PC-3 (cell line): ENCODE data around the gene SOBP. TPM values are rescaled to one million over a fixed set of nuclear protein-coding genes. Genes with fewer than 3 reads are reported as not detected.

Experiments used
- ATAC-seq: fragments of 200-7000 bp; cut with Tn5 transposase; 2 replicates; pipeline ENCODE4 v1.9.1; 2020; ENCODE audit warnings: mild to moderate bottlenecking, moderate library complexity
- BruUV-seq: library from RNA; stranded (reverse); fragments of 400-500 nt; replicated peaks from 2 replicates; lab custom pipeline; 2021; lab: Mats Ljungman, UMichigan
- CTCF ChIA-PET: fragments of 300-600 bp; sonication (Branson Sonifier 250); formaldehyde crosslinking; loops from one replicate; lab custom pipeline; 2022; ENCODE audit warnings: antibody characterized with exemption; lab: Charles Lee
- POLR2A ChIA-PET: fragments of 300-600 bp; sonication (Branson Sonifier 250); formaldehyde crosslinking; loops from one replicate; lab custom pipeline; 2022; ENCODE audit warnings: antibody characterized with exemption; ENCODE audit not compliant: unreplicated experiment; lab: Charles Lee
- DNase-seq: peaks from one replicate; pipeline ENCODE4 v3.0.0-alpha.2; 2015
- H2AFZ ChIP-seq: fragments of 300-600 bp; sonication (generic); 2 replicates; pipeline ENCODE4 v1.6.0; 2016; ENCODE audit warnings: antibody characterized with exemption, low read length
- H3F3A ChIP-seq: fragments of 300-600 bp; sonication (generic); one replicate; pipeline ENCODE4 v1.6.0; 2017; ENCODE audit warnings: antibody characterized with exemption, low read length, control low read depth, mild to moderate bottlenecking; ENCODE audit not compliant: unreplicated experiment
- H3K27ac ChIP-seq: fragments of 300-600 bp; sonication (generic); 2 replicates; pipeline ENCODE4 v1.5.1; 2016; ENCODE audit warnings: mild to moderate bottlenecking, low read length
- H3K27me3 ChIP-seq: fragments of 300-600 bp; sonication (generic); 2 replicates; pipeline ENCODE4 v1.6.1; 2016; ENCODE audit warnings: low read length, mixed read lengths
- H3K36me3 ChIP-seq: fragments of 300-600 bp; sonication (generic); 2 replicates; pipeline ENCODE4 v1.6.1; 2016; ENCODE audit warnings: low read depth, mixed run types, low read length, mixed read lengths
- H3K4me1 ChIP-seq: fragments of 300-600 bp; sonication (generic); 2 replicates; pipeline ENCODE4 v1.5.1; 2016; ENCODE audit warnings: low read length; ENCODE audit not compliant: insufficient read depth
- H3K4me2 ChIP-seq: fragments of 300-600 bp; sonication (generic); 2 replicates; pipeline ENCODE4 v1.6.0; 2016; ENCODE audit warnings: low read length
- H3K4me3 ChIP-seq: fragments of 300-600 bp; sonication (generic); 2 replicates; pipeline ENCODE4 v1.5.1; 2016; ENCODE audit warnings: mild to moderate bottlenecking, low read length, mixed read lengths
- H3K79me2 ChIP-seq: fragments of 300-600 bp; sonication (generic); 2 replicates; pipeline ENCODE4 v1.6.1; 2017; ENCODE audit warnings: low read length, mixed read lengths
- H3K9ac ChIP-seq: fragments of 300-600 bp; sonication (generic); 2 replicates; pipeline ENCODE4 v1.6.0; 2016; ENCODE audit warnings: mild to moderate bottlenecking, low read length
- H3K9me2 ChIP-seq: fragments of 300-600 bp; sonication (generic); replicated peaks from 2 replicates; pipeline ENCODE4 v1.6.1; 2016; ENCODE audit warnings: mixed run types, low read length, mixed read lengths
- H3K9me3 ChIP-seq: fragments of 300-600 bp; sonication (generic); 2 replicates; pipeline ENCODE4 v1.6.1; 2016; ENCODE audit warnings: low read length, mixed read lengths
- H4K20me1 ChIP-seq: fragments of 300-600 bp; sonication (generic); 2 replicates; pipeline ENCODE4 v1.6.1; 2016; ENCODE audit warnings: low read length, mixed read lengths
- CTCF ChIP-seq: fragments of 300-600 bp; sonication (generic); conservative IDR thresholded peaks from 2 replicates; pipeline ENCODE4 v1.5.1; 2017; ENCODE audit warnings: antibody characterized with exemption, low read depth, mild to moderate bottlenecking, low read length
- EZH2 ChIP-seq: fragments of 300-600 bp; sonication (generic); IDR thresholded peaks from one replicate; pipeline ENCODE4 v1.6.1; 2017; ENCODE audit warnings: antibody characterized with exemption, mild to moderate bottlenecking, low read length; ENCODE audit not compliant: unreplicated experiment
- EZH2phosphoT487 ChIP-seq: fragments of 300-600 bp; sonication (generic); IDR thresholded peaks from 2 replicates; pipeline ENCODE4 v1.6.1; 2018; ENCODE audit warnings: mild to moderate bottlenecking, antibody characterized with exemption, low read length, borderline replicate concordance
- intact Hi-C: fragments of 100-400 bp; cut with micrococcal nuclease; formaldehyde crosslinking; loops from 2 replicates; pipeline ENCODE4 v1.9.0; 2023
- total RNA-seq: library from RNA; depleted of rRNA; stranded (reverse); fragments of >200 nt; gene quantifications from 2 replicates; pipeline ENCODE4 v1.2.3, GENCODE V29; 2014

Gene SOBP
- total RNA-seq, 1 experiment from 2014 or later, result 0.15 TPM

DNA sequence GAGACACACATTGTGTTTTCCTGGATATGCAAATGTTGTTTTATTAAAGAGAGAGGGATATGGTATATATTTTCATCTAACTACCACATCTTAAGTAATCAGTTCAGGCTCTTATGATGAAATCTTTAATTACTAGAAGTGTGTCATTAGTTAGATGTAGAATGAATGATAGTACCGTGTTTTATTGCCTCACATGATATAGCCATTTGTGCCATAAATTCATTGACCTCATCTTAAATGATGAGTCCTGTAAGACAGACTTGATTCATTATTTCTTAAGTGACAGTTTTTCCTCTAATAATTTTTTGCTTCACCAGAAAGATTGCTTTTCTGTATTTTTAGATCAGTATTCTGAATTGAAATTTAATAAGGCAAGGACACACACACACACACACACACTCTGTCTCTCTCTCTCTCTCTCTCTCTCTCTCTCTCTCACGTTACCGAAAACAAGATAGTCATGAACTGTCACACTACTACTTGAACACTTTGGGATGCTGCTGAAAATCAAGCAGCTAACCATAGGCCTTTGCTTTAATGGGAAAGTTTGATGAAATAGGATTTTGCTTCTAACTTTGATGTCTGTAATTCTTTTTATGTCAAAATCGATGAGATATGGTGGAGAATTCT lies 140.5 kb downstream of the SOBP start:
- BruUV-seq, result no TSS peak
- CTCF ChIA-PET, result no interaction called here

DNA sequence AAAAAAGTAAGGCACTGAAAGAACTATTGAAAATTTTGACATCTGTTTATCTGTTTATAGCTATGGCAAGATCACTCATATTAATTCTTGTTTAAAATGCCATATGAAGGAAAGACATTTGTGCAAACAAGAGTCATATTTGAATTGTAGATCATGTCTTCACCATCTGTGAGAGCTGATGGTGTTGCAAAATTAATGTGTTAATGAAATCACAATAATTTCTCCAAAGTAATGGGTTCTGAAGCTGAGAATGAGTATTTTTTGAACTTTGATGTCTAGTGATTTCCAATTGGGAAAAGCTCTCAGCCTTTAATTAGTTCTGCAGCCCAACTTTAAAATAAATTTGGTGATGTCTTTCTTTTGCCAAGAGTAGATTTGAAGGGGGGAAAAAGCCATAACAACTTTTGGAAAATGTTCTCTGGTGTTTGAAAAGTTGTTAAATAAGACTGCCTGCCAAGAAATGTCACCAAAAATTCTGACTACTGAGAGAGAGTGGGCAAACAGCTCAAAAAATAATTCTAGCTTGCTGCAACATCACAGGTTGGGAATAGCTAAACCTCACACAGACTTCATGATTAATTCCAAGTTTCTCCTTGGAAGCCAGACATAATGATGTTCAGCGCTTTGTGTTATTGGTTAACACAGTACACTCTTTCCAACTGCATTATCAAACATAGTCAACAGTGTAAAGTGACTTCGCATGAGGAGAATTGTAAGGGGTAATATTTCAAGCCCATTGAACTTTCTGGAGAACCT lies 142.6 kb downstream of the SOBP start:
- Histone ChIP-seq H3K9ac (no peak overlapping the region), H3K4me2 (no peak overlapping the region), H3K79me2 (no peaks in the 10 kb centered on the region), H3K4me3 (no peak overlapping the region), H3K27ac (no peak overlapping the region), H3K27me3 (no peaks in the 10 kb centered on the region), H3K9me2 (no peaks in the 10 kb centered on the region), H3K9me3 (no peaks in the 10 kb centered on the region), H2AFZ (no peak overlapping the region), H3K36me3 (no peaks in the 10 kb centered on the region), H3K4me1 (no peaks in the 10 kb centered on the region), H4K20me1 (no peaks in the 10 kb centered on the region), H3F3A (no peaks in the 10 kb centered on the region)
- CTCF ChIA-PET, result interaction anchor here (0.6 to 0.7 kb wide), 2 partner anchors 46 to 361 kb away, joined by 3 to 4 read pairs; no protein-coding TSS in a partner anchor
- POLR2A ChIA-PET, result no interaction called here
- ATAC-seq (no peak), DNase-seq (no peak)
- BruUV-seq, result no TSS peak
- intact Hi-C loops, result no loop called here
- no peak for TF ChIP-seq CTCF
- TF ChIP-seq EZH2phosphoT487, result no peak
- no peak for TF ChIP-seq EZH2

More for the DNA sequence above, 140.5 kb downstream of the SOBP start:
- Histone ChIP-seq H4K20me1 (no peaks in the 10 kb centered on the region), H3K79me2 (no peaks in the 10 kb centered on the region), H3K9ac (no peak overlapping the region), H2AFZ (no peak overlapping the region), H3K27me3 (no peaks in the 10 kb centered on the region), H3K4me1 (no peaks in the 10 kb centered on the region), H3K4me2 (no peak overlapping the region), H3K4me3 (no peak overlapping the region), H3F3A (no peaks in the 10 kb centered on the region), H3K36me3 (no peaks in the 10 kb centered on the region), H3K27ac (no peak overlapping the region), H3K9me2 (no peaks in the 10 kb centered on the region), H3K9me3 (no peaks in the 10 kb centered on the region)
- TF ChIP-seq EZH2, result no peak
- no peak for TF ChIP-seq CTCF
- no peak for TF ChIP-seq EZH2phosphoT487
- ATAC-seq, result no peak
- intact Hi-C loops, result no loop called here
- POLR2A ChIA-PET, result no interaction called here
- no peak for DNase-seq
